Activated naive CD8-positive, alpha-beta T cell (primary cell): Measurements from ENCODE around the gene CCDC138.
"Not testable (repeated sequence)": the region's sequence is repeated elsewhere in the genome, so short reads cannot be mapped to it uniquely, and the experiment has no call there.

ENCODE experiments used
- H3K27ac Mint-ChIP-seq: one replicate; pipeline ENCODE4 v1.8.0; 2021; ENCODE audit warnings: mixed read lengths
- H3K27me3 Mint-ChIP-seq: one replicate; pipeline ENCODE4 v1.8.0; 2021; ENCODE audit warnings: mixed read lengths
- H3K36me3 Mint-ChIP-seq: one replicate; pipeline ENCODE4 v1.8.0; 2021; ENCODE audit warnings: mixed read lengths
- H3K4me1 Mint-ChIP-seq: one replicate; pipeline ENCODE4 v1.8.0; 2021; ENCODE audit warnings: low read depth, mixed read lengths
- H3K4me3 Mint-ChIP-seq: one replicate; pipeline ENCODE4 v1.8.0; 2021; ENCODE audit warnings: mild to moderate bottlenecking, mixed read lengths
- H3K9me3 Mint-ChIP-seq: one replicate; pipeline ENCODE4 v1.8.0; 2021; ENCODE audit warnings: low read depth, mixed read lengths

CCDC138 gene, protein sequence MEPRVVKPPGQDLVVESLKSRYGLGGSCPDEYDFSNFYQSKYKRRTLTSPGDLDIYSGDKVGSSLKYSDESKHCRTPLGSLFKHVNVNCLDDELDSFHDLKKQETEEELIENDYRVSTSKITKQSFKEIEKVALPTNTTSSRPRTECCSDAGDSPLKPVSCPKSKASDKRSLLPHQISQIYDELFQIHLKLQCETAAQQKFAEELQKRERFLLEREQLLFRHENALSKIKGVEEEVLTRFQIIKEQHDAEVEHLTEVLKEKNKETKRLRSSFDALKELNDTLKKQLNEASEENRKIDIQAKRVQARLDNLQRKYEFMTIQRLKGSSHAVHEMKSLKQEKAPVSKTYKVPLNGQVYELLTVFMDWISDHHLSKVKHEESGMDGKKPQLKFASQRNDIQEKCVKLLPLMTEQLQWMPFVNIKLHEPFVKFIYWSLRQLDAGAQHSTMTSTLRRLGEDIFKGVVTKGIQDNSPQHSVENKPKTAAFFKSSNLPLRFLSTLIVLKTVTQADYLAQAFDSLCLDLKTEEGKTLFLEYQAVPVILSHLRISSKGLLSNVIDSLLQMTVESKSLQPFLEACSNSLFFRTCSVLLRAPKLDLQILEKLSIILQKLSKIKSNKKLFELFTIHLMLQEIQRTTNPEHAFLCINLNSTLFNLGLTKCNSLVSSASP

DNA sequence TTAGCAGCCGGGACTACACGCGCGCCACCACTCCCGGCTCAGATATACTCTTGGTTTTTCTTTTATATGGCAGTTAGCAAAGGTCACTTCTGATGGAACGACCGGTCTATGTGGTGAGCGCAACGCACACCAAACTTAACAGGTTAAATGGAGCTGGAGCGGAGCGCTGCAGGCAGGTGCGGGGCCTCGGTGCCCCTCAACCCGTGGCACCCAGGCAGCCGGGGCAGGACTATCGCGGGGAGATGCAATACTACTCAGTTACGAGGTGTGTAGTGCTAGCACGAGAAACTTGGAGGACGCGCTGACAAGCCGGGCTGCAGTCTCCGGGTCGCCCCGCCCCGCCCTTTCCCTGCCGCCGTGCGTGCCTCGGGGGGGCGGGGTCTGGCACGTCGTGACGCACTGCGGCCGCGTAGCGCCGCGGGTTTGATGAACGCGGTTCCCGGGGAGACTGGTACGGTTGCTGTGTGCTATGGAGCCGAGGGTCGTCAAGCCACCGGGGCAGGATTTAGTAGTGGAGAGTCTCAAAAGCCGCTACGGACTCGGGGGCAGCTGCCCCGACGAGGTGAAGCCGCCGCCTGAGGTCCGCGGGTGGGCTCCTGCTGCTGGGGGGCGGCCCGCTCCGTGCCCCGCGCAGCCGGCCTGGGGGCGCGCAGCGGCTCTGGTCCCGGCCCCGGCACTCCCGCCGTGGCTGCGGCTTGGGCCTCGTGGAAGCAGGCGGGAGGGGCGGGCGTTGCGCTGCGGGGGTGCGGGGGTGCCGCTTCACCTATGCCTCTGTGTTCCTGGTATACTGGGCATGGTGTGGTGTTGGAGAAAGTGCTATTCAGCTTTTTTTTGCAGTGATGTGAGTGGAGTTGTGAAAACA, at the start of gene CCDC138:
Gene CCDC138 (plus strand): TSS at position 418 of the 862 bp plus-strand sequence. CDS start 52 bp downstream, at position 470.
- Mint-ChIP-seq H3K36me3 (peaks cover 11% of the 10 kb centered on the region), H3K9me3 (no peaks in the 10 kb centered on the region), H3K27ac (peak within 1 kb of the TSS; percentile 97), H3K4me1 (peaks cover 17% of the 10 kb centered on the region), H3K27me3 (no peaks in the 10 kb centered on the region), H3K4me3 (peak within 1 kb of the TSS; percentile 99)

- not testable (repeated sequence) for H3K27ac Mint-ChIP-seq, H3K4me1 Mint-ChIP-seq, H3K9me3 Mint-ChIP-seq, H3K36me3 Mint-ChIP-seq, H3K27me3 Mint-ChIP-seq, H3K4me3 Mint-ChIP-seq
These were observed 28.6 kb upstream of the CCDC138 start for GRCh38 chr2:108757973-108758372.

DNA sequence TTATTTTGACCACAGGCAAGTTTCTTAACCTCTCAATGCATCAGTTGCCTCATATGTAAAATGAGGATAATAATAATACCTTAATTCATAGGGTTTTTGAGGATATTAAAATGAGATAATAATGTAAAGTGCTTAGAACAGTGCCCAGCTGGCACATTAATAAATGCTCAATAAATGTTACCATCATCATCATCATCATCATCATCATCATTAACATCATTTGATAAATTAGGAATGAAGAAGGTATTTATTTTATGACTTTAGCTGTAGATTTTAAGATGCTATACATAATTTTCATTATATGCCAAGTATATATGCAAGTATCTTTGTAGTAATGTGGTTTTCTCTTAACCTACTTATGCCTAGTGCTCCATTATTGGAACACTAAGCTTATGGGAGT, 24.0 kb upstream of the CCDC138 start:
- H3K27ac Mint-ChIP-seq, H3K4me1 Mint-ChIP-seq, H3K27me3 Mint-ChIP-seq, H3K4me3 Mint-ChIP-seq, H3K9me3 Mint-ChIP-seq: not testable (repeated sequence)
- peaks cover 22% of the 10 kb centered on the region for H3K36me3 Mint-ChIP-seq

DNA sequence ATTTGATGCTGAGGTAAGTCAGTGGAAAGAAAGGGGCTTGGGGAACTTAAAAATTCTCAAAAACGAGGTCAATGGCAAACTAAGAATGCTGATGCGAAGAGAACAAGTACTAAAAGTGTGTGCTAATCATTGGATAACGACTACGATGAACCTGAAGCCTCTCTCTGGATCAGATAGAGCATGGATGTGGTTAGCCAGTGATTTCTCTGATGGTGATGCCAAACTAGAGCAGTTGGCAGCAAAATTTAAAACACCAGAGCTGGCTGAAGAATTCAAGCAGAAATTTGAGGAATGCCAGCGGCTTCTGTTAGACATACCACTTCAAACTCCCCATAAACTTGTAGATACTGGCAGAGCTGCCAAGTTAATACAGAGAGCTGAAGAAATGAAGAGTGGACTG, 19.9 kb upstream of the CCDC138 start:
- not testable (repeated sequence) for H3K4me1 Mint-ChIP-seq, H3K9me3 Mint-ChIP-seq, H3K4me3 Mint-ChIP-seq, H3K27ac Mint-ChIP-seq, H3K27me3 Mint-ChIP-seq
- peaks cover 21% of the 10 kb centered on the region for H3K36me3 Mint-ChIP-seq

DNA sequence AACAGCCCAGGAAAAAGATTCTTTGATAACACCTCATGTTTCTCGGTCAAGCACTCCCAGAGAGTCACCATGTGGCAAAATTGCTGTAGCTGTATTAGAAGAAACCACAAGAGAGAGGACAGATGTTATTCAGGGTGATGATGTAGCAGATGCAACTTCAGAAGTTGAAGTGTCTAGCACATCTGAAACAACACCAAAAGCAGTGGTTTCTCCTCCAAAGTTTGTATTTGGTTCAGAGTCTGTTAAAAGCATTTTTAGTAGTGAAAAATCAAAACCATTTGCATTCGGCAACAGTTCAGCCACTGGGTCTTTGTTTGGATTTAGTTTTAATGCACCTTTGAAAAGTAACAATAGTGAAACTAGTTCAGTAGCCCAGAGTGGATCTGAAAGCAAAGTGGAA, 18.7 kb upstream of the CCDC138 start:
- H3K9me3 Mint-ChIP-seq: not testable (repeated sequence)

DNA sequence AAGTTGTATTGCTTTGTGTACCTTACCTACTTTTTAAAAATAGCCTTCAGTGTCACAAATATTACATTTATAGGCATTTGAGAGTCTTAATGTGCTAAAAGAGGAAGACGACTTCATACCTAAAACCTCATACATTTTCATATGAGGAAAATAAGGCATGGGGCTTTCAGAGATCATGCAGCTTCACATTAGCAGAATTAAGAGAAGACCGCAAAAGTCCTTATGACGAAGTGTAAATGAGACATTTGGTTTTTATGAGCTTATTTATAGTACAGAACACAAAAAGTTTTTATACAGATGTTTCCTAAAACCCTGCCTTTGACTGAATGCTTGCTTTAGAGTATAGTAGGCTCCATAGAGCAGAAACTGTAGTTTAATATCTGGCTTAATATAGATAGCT, 10.1 kb upstream of the CCDC138 start:
- Mint-ChIP-seq H3K27me3 (no peaks in the 10 kb centered on the region), H3K9me3 (no peaks in the 10 kb centered on the region), H3K4me1 (peaks cover 1% of the 10 kb centered on the region), H3K27ac (peak overlapping the region; percentile 5), H3K4me3 (no peak overlapping the region), H3K36me3 (peaks cover 7% of the 10 kb centered on the region)

More for the DNA sequence above, 18.7 kb upstream of the CCDC138 start:
- H3K4me1 Mint-ChIP-seq, H3K27me3 Mint-ChIP-seq, H3K4me3 Mint-ChIP-seq, H3K27ac Mint-ChIP-seq: not testable (repeated sequence)
- H3K36me3 Mint-ChIP-seq: peaks cover 24% of the 10 kb centered on the region

DNA sequence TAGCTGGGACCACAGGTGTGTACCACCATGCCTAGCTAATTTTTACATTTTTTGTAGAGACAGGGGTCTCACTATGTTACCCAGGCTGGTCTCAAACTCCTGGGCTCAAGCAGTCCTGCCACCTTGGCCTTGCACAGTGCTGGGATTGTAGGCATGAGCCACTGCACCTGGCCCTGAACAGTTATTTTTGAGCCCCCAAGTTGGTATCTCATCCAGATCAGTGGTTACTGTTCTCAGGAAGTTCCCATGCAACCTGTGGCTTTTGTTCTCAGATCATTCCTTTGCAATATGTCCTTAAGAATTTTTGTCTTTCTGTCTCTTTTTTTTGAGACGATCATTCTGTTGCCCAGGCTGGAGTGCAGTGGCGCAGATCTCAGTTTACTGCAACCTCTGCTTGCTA, 7.7 kb upstream of the CCDC138 start:
- H3K36me3 Mint-ChIP-seq: peaks cover 13% of the 10 kb centered on the region
- H3K9me3 Mint-ChIP-seq: no peaks in the 10 kb centered on the region
- H3K4me3 Mint-ChIP-seq: no peak overlapping the region
- no peak overlapping the region for H3K27ac Mint-ChIP-seq
- H3K27me3 Mint-ChIP-seq: no peaks in the 10 kb centered on the region
- peaks cover 1% of the 10 kb centered on the region for H3K4me1 Mint-ChIP-seq

DNA sequence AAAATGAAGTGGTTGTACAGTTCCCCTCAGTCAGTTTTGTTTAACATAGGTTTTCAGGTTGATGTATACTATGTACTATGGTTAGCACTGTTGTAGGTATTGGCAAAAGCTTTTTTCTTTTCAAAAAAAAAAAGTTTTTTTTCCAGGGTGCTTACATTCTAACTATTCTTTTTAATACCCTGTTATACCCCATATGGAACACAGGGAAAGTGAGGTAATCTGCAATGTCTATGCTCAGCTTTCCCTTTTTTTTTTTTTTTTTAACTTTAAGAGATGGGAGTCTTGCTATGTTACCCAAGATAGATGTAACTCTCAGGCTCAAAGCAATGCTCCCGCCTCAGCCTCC, 590 bp upstream of the CCDC138 start:
- H3K4me3 Mint-ChIP-seq: peak overlapping the region; percentile 99
- H3K36me3 Mint-ChIP-seq: peaks cover 11% of the 10 kb centered on the region
- no peaks in the 10 kb centered on the region for H3K9me3 Mint-ChIP-seq
- H3K4me1 Mint-ChIP-seq: peaks cover 17% of the 10 kb centered on the region
- no peaks in the 10 kb centered on the region for H3K27me3 Mint-ChIP-seq
- peak overlapping the region; percentile 97 for H3K27ac Mint-ChIP-seq

- Mint-ChIP-seq H3K4me1 (peaks cover 17% of the 10 kb centered on the region), H3K9me3 (no peaks in the 10 kb centered on the region), H3K4me3 (peak overlapping the region; percentile 86), H3K27ac (peak overlapping the region; percentile 56), H3K27me3 (no peaks in the 10 kb centered on the region), H3K36me3 (peaks cover 10% of the 10 kb centered on the region)
These were observed 608 bp downstream of the CCDC138 start for GRCh38 chr2:108787216-108787541.

DNA sequence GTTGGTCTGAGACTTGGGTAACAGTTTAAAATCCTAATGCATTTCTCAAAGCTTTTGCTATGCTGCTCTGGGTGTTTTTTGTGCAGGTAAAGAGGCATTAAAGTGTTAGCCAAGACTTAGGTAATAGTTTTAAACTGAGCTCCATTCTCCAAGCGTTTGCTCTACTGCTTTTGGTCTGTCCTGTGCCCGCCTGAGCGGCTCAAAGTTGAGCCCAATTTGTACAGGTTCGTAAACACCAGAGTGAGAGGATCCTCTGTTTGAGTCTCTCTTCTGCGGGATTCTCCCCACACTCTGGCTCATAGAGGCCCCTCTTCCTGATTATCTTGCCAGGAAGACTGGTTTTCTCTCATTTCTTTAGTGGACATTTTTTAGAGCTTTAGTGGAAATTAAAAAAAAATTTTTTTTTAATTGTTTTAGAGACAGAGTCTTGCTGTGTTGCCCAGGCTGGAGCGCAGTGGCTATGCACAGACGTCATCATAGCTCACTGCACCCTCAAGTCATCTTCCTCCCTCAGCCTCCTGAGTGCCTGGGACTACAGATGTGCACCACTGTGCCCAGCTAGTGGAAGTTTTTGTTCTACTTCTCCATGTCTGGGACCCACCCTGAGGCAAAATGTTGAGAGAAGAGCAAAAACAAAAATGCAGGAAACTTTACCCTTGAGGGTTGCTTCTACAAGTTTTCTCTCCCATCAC, 16.6 kb downstream of the CCDC138 start:
- H3K36me3 Mint-ChIP-seq: peaks cover 17% of the 10 kb centered on the region
- H3K9me3 Mint-ChIP-seq: no peaks in the 10 kb centered on the region
- H3K27ac Mint-ChIP-seq: no peak overlapping the region
- H3K4me3 Mint-ChIP-seq: no peak overlapping the region
- no peaks in the 10 kb centered on the region for H3K27me3 Mint-ChIP-seq
- H3K4me1 Mint-ChIP-seq: no peaks in the 10 kb centered on the region

DNA sequence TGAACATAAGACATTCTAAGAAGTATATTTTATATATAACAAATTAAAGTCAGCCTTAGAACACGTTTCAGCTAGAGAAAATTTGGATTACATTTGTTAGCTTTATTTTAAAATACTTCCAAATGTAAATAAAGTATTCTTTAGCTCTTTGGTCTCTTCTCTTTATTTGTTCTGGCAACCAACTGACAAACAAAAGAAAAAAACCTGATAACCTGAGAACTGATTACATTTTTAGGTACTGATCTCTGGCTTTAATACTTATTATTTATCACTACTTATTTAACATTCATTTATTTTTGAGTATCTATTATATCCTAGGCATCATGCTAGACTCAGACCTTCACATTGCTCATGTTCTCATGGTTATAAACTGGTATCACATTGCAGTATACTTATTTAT, 18.5 kb downstream of the CCDC138 start:
- H3K36me3 Mint-ChIP-seq: peaks cover 29% of the 10 kb centered on the region
- H3K27me3 Mint-ChIP-seq: no peaks in the 10 kb centered on the region
- H3K4me3 Mint-ChIP-seq: no peak overlapping the region
- no peak overlapping the region for H3K27ac Mint-ChIP-seq
- H3K4me1 Mint-ChIP-seq: no peaks in the 10 kb centered on the region
- H3K9me3 Mint-ChIP-seq: peaks cover 7% of the 10 kb centered on the region

- no peak overlapping the region for H3K4me3 Mint-ChIP-seq
- H3K27me3 Mint-ChIP-seq: no peaks in the 10 kb centered on the region
- peaks cover 7% of the 10 kb centered on the region for H3K9me3 Mint-ChIP-seq
- peaks cover 35% of the 10 kb centered on the region for H3K36me3 Mint-ChIP-seq
- no peak overlapping the region for H3K27ac Mint-ChIP-seq
- no peaks in the 10 kb centered on the region for H3K4me1 Mint-ChIP-seq
These were observed 19.2 kb downstream of the CCDC138 start for GRCh38 chr2:108805782-108806181.

- Mint-ChIP-seq H3K4me1 (no peaks in the 10 kb centered on the region), H3K27me3 (no peaks in the 10 kb centered on the region), H3K9me3 (peaks cover 7% of the 10 kb centered on the region), H3K27ac (no peak overlapping the region), H3K36me3 (peaks cover 35% of the 10 kb centered on the region), H3K4me3 (no peak overlapping the region)
These were observed 20.0 kb downstream of the CCDC138 start for GRCh38 chr2:108806371-108807113.

GRCh38 chr2:108809936-108810335, 23.4 kb downstream of the CCDC138 start:
- Mint-ChIP-seq H3K9me3 (peaks cover 7% of the 10 kb centered on the region), H3K36me3 (peaks cover 42% of the 10 kb centered on the region), H3K4me1 (no peaks in the 10 kb centered on the region), H3K4me3 (no peak overlapping the region), H3K27me3 (no peaks in the 10 kb centered on the region), H3K27ac (no peak overlapping the region)
